GM12878 (cell line): ENCODE results near the gene ZSWIM9. TPM values are rescaled to one million over a fixed set of nuclear protein-coding genes. Genes with fewer than 3 reads are reported as not detected.
A peak's percentile ranks its signal among the peaks of the same experiment; 100 is the strongest.

Experiments used
- ATAC-seq: fragments of 200-7000 bp; cut with Tn5 transposase; 3 replicates; pipeline ENCODE4 v1.9.1; 2020; ENCODE audit warnings: mild to moderate bottlenecking, moderate library complexity
- BruUV-seq: library from RNA; stranded (reverse); fragments of 400-500 nt; replicated peaks from 2 replicates; lab custom pipeline; 2021; lab: Mats Ljungman, UMichigan
- CTCF ChIA-PET: fragments of 300-600 bp; sonication (Branson Sonifier 250); formaldehyde crosslinking; extraction: SDS; loops from one replicate; lab custom pipeline; 2021; ENCODE audit warnings: inconsistent platforms; lab: Yijun Ruan, JAX
- POLR2A ChIA-PET: fragments of 350-600 bp; formaldehyde crosslinking; extraction: SDS; loops from one replicate; lab custom pipeline; 2021; ENCODE audit warnings: inconsistent platforms; lab: Charles Lee
- RAD21 ChIA-PET: fragments of 300-600 bp; sonication (Branson Sonifier 250); formaldehyde crosslinking; loops from one replicate; lab custom pipeline; 2023; ENCODE audit warnings: antibody characterized with exemption; ENCODE audit not compliant: unreplicated experiment; lab: Charles Lee
- SMC1A ChIA-PET: fragments of 300-600 bp; sonication (Branson Sonifier 250); formaldehyde crosslinking; loops from one replicate; lab custom pipeline; 2023; ENCODE audit not compliant: unreplicated experiment, uncharacterized antibody; lab: Charles Lee
- DNase-seq: peaks from one replicate; pipeline ENCODE4 v3.0.0-alpha.2; 2011; ENCODE audit warnings: low read depth, low spot score
- FAIRE-seq: peaks from 3 replicates; lab custom pipeline; 2011; peaks lifted over from hg19 to GRCh38; lab: Jason Lieb, UNC
- H2AFZ ChIP-seq: 2 replicates; pipeline ENCODE4 v1.6.0; 2011; ENCODE audit warnings: low read depth, low read length, control low read depth; ENCODE audit not compliant: control insufficient read depth
- H3K27ac ChIP-seq: 2 replicates; pipeline ENCODE4 v1.5.1; 2011; ENCODE audit warnings: control low read depth; ENCODE audit not compliant: control insufficient read depth, insufficient read depth
- H3K27me3 ChIP-seq, 2 experiments: replicated peaks in 1 of 2; 2 replicates each; pipeline versions ENCODE4 v1.6.0 to v1.6.1; 2011; ENCODE audit warnings: low read length in 1 of 2; ENCODE audit not compliant: control insufficient read depth in 2 of 2, insufficient read depth in 2 of 2
- H3K36me3 ChIP-seq, 2 experiments: 2 replicates each; pipeline ENCODE4 v1.5.1; 2011; ENCODE audit warnings: low read length in 1 of 2; ENCODE audit not compliant: control insufficient read depth in 2 of 2, insufficient read depth in 2 of 2
- H3K4me1 ChIP-seq: 2 replicates; pipeline ENCODE4 v1.6.1; 2011; ENCODE audit warnings: mild to moderate bottlenecking, low read length, moderate library complexity, mixed read lengths; ENCODE audit not compliant: control insufficient read depth, insufficient read depth
- H3K4me2 ChIP-seq: 2 replicates; pipeline ENCODE4 v1.6.0; 2011; ENCODE audit warnings: control low read depth; ENCODE audit not compliant: control insufficient read depth, insufficient read depth
- H3K4me3 ChIP-seq: fragments of 200-600 bp; sonication (generic); 2 replicates; pipeline ENCODE4 v1.5.1; 2016
- H3K79me2 ChIP-seq: 2 replicates; pipeline ENCODE4 v1.6.0; 2011; ENCODE audit warnings: low read length; ENCODE audit not compliant: control insufficient read depth, insufficient read depth
- H3K9ac ChIP-seq: 2 replicates; pipeline ENCODE4 v1.8.0; 2011; ENCODE audit warnings: low read length, control low read depth, mixed read lengths; ENCODE audit not compliant: control insufficient read depth, insufficient read depth
- H3K9me3 ChIP-seq: replicated peaks from 3 replicates; pipeline ENCODE4 v1.5.1; 2011; ENCODE audit warnings: mild to moderate bottlenecking, low read length; ENCODE audit not compliant: control insufficient read depth, insufficient read depth
- H4K20me1 ChIP-seq: 2 replicates; pipeline ENCODE4 v1.6.0; 2011; ENCODE audit not compliant: control insufficient read depth, insufficient read depth
- BHLHE40 ChIP-seq, 2 experiments: fragments of 450-650 bp in 1 of 2; IDR thresholded peaks; 2 replicates each; pipeline ENCODE4 v1.6.1; 2011 to 2017; ENCODE audit warnings: low read depth in 2 of 2, borderline replicate concordance in 1 of 2, improper control_type of control experiment in 1 of 2, low read length in 1 of 2, mild to moderate bottlenecking in 1 of 2
- CHD2 ChIP-seq: IDR thresholded peaks from 2 replicates; pipeline ENCODE4 v1.6.1; 2011; ENCODE audit warnings: low read depth, low read length, improper control_type of control experiment, borderline replicate concordance
- EGR1 ChIP-seq, 2 experiments: IDR thresholded peaks; 1 replicate in 1 of 2; 2 replicates in 1 of 2; pipeline ENCODE4 v1.6.1; 2011 to 2012; ENCODE audit warnings: low read depth in 2 of 2, low read length in 2 of 2, borderline replicate concordance in 1 of 2, mild to moderate bottlenecking in 1 of 2, moderate library complexity in 1 of 2
- HDAC6 ChIP-seq: fragments of 200-600 bp; sonication (generic); IDR thresholded peaks from one replicate; pipeline ENCODE4 v1.8.0; 2017; ENCODE audit warnings: antibody characterized with exemption; ENCODE audit not compliant: unreplicated experiment
- NR2C1 ChIP-seq: fragments of 450-650 bp; IDR thresholded peaks from 2 replicates; pipeline ENCODE4 v1.6.1; 2017; ENCODE audit warnings: antibody characterized with exemption, mild to moderate bottlenecking, moderate library complexity
- RFX5 ChIP-seq: IDR thresholded peaks from 2 replicates; pipeline ENCODE4 v1.6.1; 2011; ENCODE audit warnings: low read depth, low read length, improper control_type of control experiment
- RUNX3 ChIP-seq: IDR thresholded peaks from 2 replicates; pipeline ENCODE4 v1.6.1; 2012; ENCODE audit warnings: low read length, inconsistent platforms
- TCF12 ChIP-seq: IDR thresholded peaks from 2 replicates; pipeline ENCODE4 v1.6.1; 2011; ENCODE audit warnings: low read depth, mild to moderate bottlenecking, low read length
- WGBS: methylation state at CpG from one replicate; pipeline ENCODE4 v1.1.6; 2016; ENCODE audit warnings: low lambda C conversion rate; ENCODE audit not compliant: insufficient replicate concordance, insufficient coverage; ENCODE audit errors: missing lambda C conversion rate; 5-methylcytosine and 5-hydroxymethylcytosine counted together
- in situ Hi-C: fragments of 300-500 bp; cut with MboI; formaldehyde crosslinking; loops from 9 replicates; pipeline ENCODE4 v1.14.3; 2018; ENCODE audit warnings: mixed read lengths
- intact Hi-C: fragments of 100-400 bp; cut with micrococcal nuclease; formaldehyde crosslinking; loops from one replicate; pipeline ENCODE4 v1.14.2; 2022; ENCODE audit not compliant: unreplicated experiment
- polyA plus RNA-seq, 11 experiments: library from polyadenylated mRNA; depleted of rRNA in 4 of 11; unstranded in 6 of 11; stranded (reverse) in 5 of 11; fragments of >200 nt; fragmentation: Nextera tagmentation in 4 of 11; fragmentation: Illumina TruSeq in 1 of 11; extraction: Ambion mirVana in 4 of 11; extraction: Trizol in 1 of 11; gene quantifications; 1 replicate in 1 of 11; 2 replicates in 10 of 11; pipeline versions ENCODE4 v1.2.1 to v1.2.3, GENCODE V29; 2011 to 2016; ENCODE audit warnings: inconsistent platforms in 2 of 11, missing spikeins in 2 of 11, low read depth in 1 of 11
- total RNA-seq, 4 experiments: library from RNA; depleted of rRNA in 3 of 4; stranded (reverse); fragments of >200 nt in 3 of 4; fragmentation: Illumina TruSeq in 1 of 4; extraction: Trizol in 1 of 4; gene quantifications; 2 replicates each; pipeline versions ENCODE4 v1.2.1 to v1.2.3, GENCODE V29; 2013 to 2021
- TF ChIP-seq, protein P1 (sequence below): fragments of 150-350 bp; IDR thresholded peaks from 2 replicates; pipeline ENCODE4 v1.6.1; 2014; ENCODE audit warnings: mild to moderate bottlenecking, low read depth, low read length
- TF ChIP-seq, protein P2 (sequence below): IDR thresholded peaks from 2 replicates; pipeline ENCODE4 v1.6.1; 2012; ENCODE audit warnings: low read depth, low read length, improper control_type of control experiment

The ZSWIM9 gene
- total and polyA plus RNA-seq, 10 of the 15 experiments (the other 5 are each of a cell fraction or from before 2014, with no cell fraction given) = 0.29 to 6.2 (median 1.4) TPM; not detected in 1

DNA sequence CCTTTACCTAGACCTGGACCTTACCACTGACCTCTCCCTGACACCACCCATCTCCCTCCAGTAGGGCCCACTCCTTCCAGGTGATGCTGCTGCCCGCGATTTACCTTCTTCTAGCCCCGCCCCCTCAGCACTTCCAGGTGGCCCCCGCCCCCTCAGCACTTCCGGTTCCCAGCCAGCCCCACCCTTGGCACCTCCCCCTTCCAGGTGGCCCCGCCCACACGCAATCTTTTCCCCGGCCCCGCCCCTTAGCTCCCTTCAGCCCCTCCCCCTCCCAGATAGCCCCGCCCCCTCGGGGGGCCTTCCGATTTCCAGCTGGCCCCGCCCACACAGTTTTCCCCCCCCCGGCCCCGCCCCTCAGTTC lies 922 bp upstream of the ZSWIM9 start:
- Histone ChIP-seq H3K27ac (peak overlapping the region; percentile 99; the same call in 1 of the 2 replicates), H3K4me2 (peak overlapping the region; percentile 56), H2AFZ (peak overlapping the region; percentile 99), H3K36me3 (no peaks in the 10 kb centered on the region; a peak in 2 of 4 replicates), H3K4me3 (peak overlapping the region; percentile 99), H4K20me1 (peaks cover 4% of the 10 kb centered on the region; the same call in 1 of the 2 replicates), H3K9ac (peak overlapping the region; percentile 96), H3K4me1 (peaks cover 19% of the 10 kb centered on the region), H3K79me2 (peaks cover 36% of the 10 kb centered on the region), H3K27me3 (no peaks in the 10 kb centered on the region), H3K9me3 (no peaks in the 10 kb centered on the region)
- TF ChIP-seq HDAC6 (no peak), EGR1 (IDR thresholded peaks at IDR 0.05; ENCODE audit: borderline replicate concordance in 1 of 2, low read depth in 2 of 2, low read length in 2 of 2) (peak in 1 of 2 experiments; percentile 60; a peak in 1 of 3 replicates)
- peak; percentile 64 for FAIRE-seq
- peak; percentile 56 for ATAC-seq
- ChIA-PET CTCF (interaction anchor here (0.7 to 1.1 kb wide), 2 partner anchors 17 to 34 kb away, joined by 3 read pairs; no protein-coding TSS in a partner anchor), SMC1A (interaction anchor here (0.6 to 1.1 kb wide), 3 partner anchors 33 to 163 kb away, joined by 3 read pairs; no protein-coding TSS in a partner anchor), POLR2A (interaction anchor here (0.6 to 1.0 kb wide), 8 partner anchors 34 to 1165 kb away, joined by 3 to 6 read pairs (median 3); partner anchors contain the start of gene CARD8), RAD21 (interaction anchor here (0.6 to 1.3 kb wide), 10 partner anchors 18 to 820 kb away, joined by 3 to 6 read pairs (median 4); partner anchors contain the start of genes CARD8, DHX34 and KDELR1)
- BruUV-seq = no TSS peak
- WGBS = 0% methylated on average over 2 of the region's 15 CpGs
- in situ Hi-C loops = no loop called here
- intact Hi-C loops = no loop called here
- DNase-seq = no peak

DNA sequence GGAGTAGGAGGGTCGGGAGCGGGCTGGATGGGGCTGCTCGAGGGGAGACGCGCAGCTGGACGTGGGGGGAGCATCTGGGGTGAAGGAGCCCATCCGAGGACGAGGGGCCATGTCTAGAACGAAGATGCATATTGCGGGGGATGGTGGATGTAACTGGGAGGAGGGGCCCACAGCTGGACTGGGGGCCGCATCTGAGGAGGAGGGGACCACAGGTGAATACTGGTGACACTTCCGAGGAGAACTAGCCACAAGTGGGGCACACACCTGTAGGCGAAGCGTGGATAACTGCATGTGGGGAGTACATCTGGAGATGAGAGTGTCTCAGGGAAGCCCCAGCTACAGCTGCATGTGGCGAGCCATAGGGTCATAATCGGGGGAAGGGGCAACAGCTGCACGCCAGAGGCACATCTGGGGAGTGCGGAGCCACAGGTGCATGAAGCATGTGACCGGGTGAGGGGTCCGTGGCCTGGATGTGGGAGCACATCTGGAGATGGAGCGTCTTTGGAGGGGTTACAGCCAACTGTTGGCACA lies 402 bp downstream of the ZSWIM9 start:
- H3K4me3 ChIP-seq = peak overlapping the region; percentile 99
- SMC1A ChIA-PET = interaction anchor here (1.0 to 1.1 kb wide), 2 partner anchors 13 to 87 kb away, joined by 3 to 4 read pairs; no protein-coding TSS in a partner anchor
- H4K20me1 ChIP-seq = peaks cover 4% of the 10 kb centered on the region; the same call in 1 of the 2 replicates
- no peaks in the 10 kb centered on the region for H3K9me3 ChIP-seq
- DNase-seq (no peak), ATAC-seq (peak; percentile 25), FAIRE-seq (no peak)
- peaks cover 19% of the 10 kb centered on the region for H3K4me1 ChIP-seq
- RAD21 ChIA-PET = interaction anchor here (0.6 to 1.0 kb wide), 3 partner anchors 16 to 193 kb away, joined by 3 to 5 read pairs (median 3); partner anchors contain the start of gene SYNGR4
- H3K36me3 ChIP-seq = no peaks in the 10 kb centered on the region; a peak in 2 of 4 replicates
- in situ Hi-C loops = no loop called here
- TF ChIP-seq, protein P1, sequence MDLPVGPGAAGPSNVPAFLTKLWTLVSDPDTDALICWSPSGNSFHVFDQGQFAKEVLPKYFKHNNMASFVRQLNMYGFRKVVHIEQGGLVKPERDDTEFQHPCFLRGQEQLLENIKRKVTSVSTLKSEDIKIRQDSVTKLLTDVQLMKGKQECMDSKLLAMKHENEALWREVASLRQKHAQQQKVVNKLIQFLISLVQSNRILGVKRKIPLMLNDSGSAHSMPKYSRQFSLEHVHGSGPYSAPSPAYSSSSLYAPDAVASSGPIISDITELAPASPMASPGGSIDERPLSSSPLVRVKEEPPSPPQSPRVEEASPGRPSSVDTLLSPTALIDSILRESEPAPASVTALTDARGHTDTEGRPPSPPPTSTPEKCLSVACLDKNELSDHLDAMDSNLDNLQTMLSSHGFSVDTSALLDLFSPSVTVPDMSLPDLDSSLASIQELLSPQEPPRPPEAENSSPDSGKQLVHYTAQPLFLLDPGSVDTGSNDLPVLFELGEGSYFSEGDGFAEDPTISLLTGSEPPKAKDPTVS = no peak
- TF ChIP-seq CHD2 (no peak), BHLHE40 (IDR thresholded peaks at IDR 0.05; ENCODE audit: borderline replicate concordance in 1 of 2, low read depth in 2 of 2, low read length in 1 of 2) (no peak), RFX5 (no peak), RUNX3 (0 out of 2 replicates have a peak, but pooled peaks have one; percentile 7), NR2C1 (no peak), TCF12 (peak; percentile 83)
- TF ChIP-seq, protein P2, sequence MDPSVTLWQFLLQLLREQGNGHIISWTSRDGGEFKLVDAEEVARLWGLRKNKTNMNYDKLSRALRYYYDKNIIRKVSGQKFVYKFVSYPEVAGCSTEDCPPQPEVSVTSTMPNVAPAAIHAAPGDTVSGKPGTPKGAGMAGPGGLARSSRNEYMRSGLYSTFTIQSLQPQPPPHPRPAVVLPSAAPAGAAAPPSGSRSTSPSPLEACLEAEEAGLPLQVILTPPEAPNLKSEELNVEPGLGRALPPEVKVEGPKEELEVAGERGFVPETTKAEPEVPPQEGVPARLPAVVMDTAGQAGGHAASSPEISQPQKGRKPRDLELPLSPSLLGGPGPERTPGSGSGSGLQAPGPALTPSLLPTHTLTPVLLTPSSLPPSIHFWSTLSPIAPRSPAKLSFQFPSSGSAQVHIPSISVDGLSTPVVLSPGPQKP = no peak
- POLR2A ChIA-PET = interaction anchor here (1.2 to 1.4 kb wide), 2 partner anchors 33 to 79 kb away, joined by 5 to 8 read pairs; no protein-coding TSS in a partner anchor
- H3K4me2 ChIP-seq = peak overlapping the region; percentile 67
- under 1% methylated on average over 18 of the region's 21 CpGs for WGBS
- H3K79me2 ChIP-seq = peaks cover 36% of the 10 kb centered on the region
- H3K27me3 ChIP-seq = no peaks in the 10 kb centered on the region
- peak overlapping the region; percentile 99 for H3K27ac ChIP-seq
- CTCF ChIA-PET = interaction anchor here (0.7 to 1.5 kb wide), 5 partner anchors 23 to 90 kb away, joined by 4 to 11 read pairs (median 4); partner anchors contain the start of gene PLA2G4C
- peak overlapping the region; percentile 99 for H2AFZ ChIP-seq
- intact Hi-C loops = loop anchor here (10.0 kb wide), 1 partner anchor 94 kb away; no protein-coding TSS in a partner anchor
- BruUV-seq = no TSS peak
- peak overlapping the region; percentile 96 for H3K9ac ChIP-seq
